Measurements from ENCODE around the gene DCUN1D5. TPM values are rescaled to one million over a fixed set of nuclear protein-coding genes. Genes with fewer than 3 reads are reported as not detected.

The DCUN1D5 gene
- total and polyA plus RNA-seq, 2 of the 13 experiments (the other 11 are each of a cell fraction or from before 2014, with no cell fraction given) = 32.9 to 46.7 TPM

- TF ChIP-seq ZFP1 (CRISPR knock-in tag; IDR thresholded peaks at IDR 0.05) (no peak), WIZ (CRISPR knock-in tag; IDR thresholded peaks at IDR 0.05) (no peak), SPEN (CRISPR knock-in tag; IDR thresholded peaks at IDR 0.05; ENCODE audit: low read depth) (0 out of 2 replicates have a peak, but pooled peaks have one; percentile 44), ZNF383 (CRISPR knock-in tag; IDR thresholded peaks at IDR 0.05; ENCODE audit: borderline replicate concordance) (no peak), MXD4 (CRISPR knock-in tag; IDR thresholded peaks at IDR 0.05) (peak; percentile 93), ZNF274 (CRISPR knock-in tag; IDR thresholded peaks at IDR 0.05) (no peak), RAD51 (IDR thresholded peaks at IDR 0.05; ENCODE audit: borderline replicate concordance) (no peak), BCLAF1 (IDR thresholded peaks at IDR 0.05) (no peak), PHF20 (CRISPR knock-in tag; IDR thresholded peaks at IDR 0.05) (0 out of 2 replicates have a peak, but pooled peaks have one; percentile 45), ZBTB14 (CRISPR knock-in tag; IDR thresholded peaks at IDR 0.05) (peak; percentile 99), ZNF782 (CRISPR knock-in tag; IDR thresholded peaks at IDR 0.05; ENCODE audit: borderline replicate concordance) (peak; percentile 28; the same call in 1 of the 2 replicates), GPN1 (CRISPR knock-in tag; IDR thresholded peaks at IDR 0.05; ENCODE audit: borderline replicate concordance) (no peak), ZNF563 (CRISPR knock-in tag; IDR thresholded peaks at IDR 0.05) (no peak), ARID3A (IDR thresholded peaks at IDR 0.05; ENCODE audit: low read depth, low read length) (0 out of 2 replicates have a peak, but pooled peaks have one; percentile 9), THAP11 (CRISPR knock-in tag; IDR thresholded peaks at IDR 0.05) (peak; percentile 63; the same call in 1 of the 2 replicates), ZNF101 (CRISPR knock-in tag; IDR thresholded peaks at IDR 0.05; ENCODE audit: borderline replicate concordance, low read depth) (no peak), NFATC3 (CRISPR knock-in tag; IDR thresholded peaks at IDR 0.05) (no peak), NFIB (CRISPR knock-in tag; IDR thresholded peaks at IDR 0.05; ENCODE audit: borderline replicate concordance) (no peak), TCF7L2 (IDR thresholded peaks at IDR 0.05; ENCODE audit: low read depth, low read length) (no peak)
- TF ChIP-seq, protein P1, sequence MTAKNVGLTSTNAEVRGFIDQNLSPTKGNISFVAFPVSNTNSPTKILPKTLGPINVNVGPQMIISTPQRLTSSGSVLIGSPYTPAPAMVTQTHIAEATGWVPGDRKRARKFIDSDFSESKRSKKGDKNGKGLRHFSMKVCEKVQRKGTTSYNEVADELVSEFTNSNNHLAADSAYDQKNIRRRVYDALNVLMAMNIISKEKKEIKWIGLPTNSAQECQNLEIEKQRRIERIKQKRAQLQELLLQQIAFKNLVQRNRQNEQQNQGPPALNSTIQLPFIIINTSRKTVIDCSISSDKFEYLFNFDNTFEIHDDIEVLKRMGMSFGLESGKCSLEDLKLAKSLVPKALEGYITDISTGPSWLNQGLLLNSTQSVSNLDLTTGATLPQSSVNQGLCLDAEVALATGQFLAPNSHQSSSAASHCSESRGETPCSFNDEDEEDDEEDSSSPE (CRISPR knock-in tag; IDR thresholded peaks at IDR 0.05) = peak; percentile 48; the same call in 1 of the 2 replicates
- TF ChIP-seq, protein P2, sequence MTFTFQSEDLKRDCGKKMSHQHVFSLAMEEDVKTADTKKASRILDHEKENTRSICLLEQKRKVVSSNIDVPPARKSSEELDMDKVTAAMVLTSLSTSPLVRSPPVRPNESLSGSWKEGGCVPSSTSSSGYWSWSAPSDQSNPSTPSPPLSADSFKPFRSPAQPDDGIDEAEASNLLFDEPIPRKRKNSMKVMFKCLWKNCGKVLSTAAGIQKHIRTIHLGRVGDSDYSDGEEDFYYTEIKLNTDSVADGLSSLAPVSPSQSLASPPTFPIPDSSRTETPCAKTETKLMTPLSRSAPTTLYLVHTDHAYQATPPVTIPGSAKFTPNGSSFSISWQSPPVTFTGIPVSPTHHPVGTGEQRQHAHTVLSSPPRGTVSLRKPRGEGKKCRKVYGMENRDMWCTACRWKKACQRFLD (CRISPR knock-in tag; IDR thresholded peaks at IDR 0.05; ENCODE audit: borderline replicate concordance) = no peak; the same call in 1 of the 2 replicates
These were observed 17.2 kb upstream of the DCUN1D5 start, which contains the start of gene DYNC2H1 (continued) for GRCh38 chr11:103108933-103109817.
